H9 (cell line): ENCODE data around the gene ULK4. TPM values are rescaled to one million over a fixed set of nuclear protein-coding genes. Genes with fewer than 3 reads are reported as not detected.

ENCODE experiments used
- DNase-seq: peaks from one replicate; pipeline ENCODE4 v3.0.0-alpha.2; 2017
- H2AFZ ChIP-seq: one replicate; pipeline ENCODE4 v1.6.1; 2013; ENCODE audit warnings: mild to moderate bottlenecking, low read length, control low read depth, moderate library complexity
- H2AK5ac ChIP-seq: 2 replicates; pipeline ENCODE4 v1.6.1; 2013; ENCODE audit warnings: low read length, control low read depth, mixed read lengths; ENCODE audit not compliant: insufficient read length
- H2BK120ac ChIP-seq: one replicate; pipeline ENCODE4 v1.6.1; 2013; ENCODE audit warnings: low read depth, mild to moderate bottlenecking, low read length, control low read depth, inconsistent platforms; ENCODE audit not compliant: poor library complexity, severe bottlenecking
- H2BK12ac ChIP-seq: 2 replicates; pipeline ENCODE4 v1.6.1; 2013; ENCODE audit warnings: low read length, control low read depth, mixed read lengths, low read depth; ENCODE audit not compliant: insufficient read length
- H2BK15ac ChIP-seq: 2 replicates; pipeline ENCODE4 v1.6.1; 2013; ENCODE audit warnings: low read depth, low read length, control low read depth
- H2BK20ac ChIP-seq: one replicate; pipeline ENCODE4 v1.6.1; 2013; ENCODE audit warnings: low read depth, mild to moderate bottlenecking, low read length, control low read depth, inconsistent platforms; ENCODE audit not compliant: poor library complexity, severe bottlenecking
- H2BK5ac ChIP-seq: 2 replicates; pipeline ENCODE4 v1.6.1; 2013; ENCODE audit warnings: low read length, control low read depth, mixed read lengths; ENCODE audit not compliant: insufficient read length
- H3K14ac ChIP-seq: 2 replicates; pipeline ENCODE4 v1.6.1; 2013; ENCODE audit warnings: low read length, control low read depth; ENCODE audit not compliant: insufficient read depth
- H3K18ac ChIP-seq: 2 replicates; pipeline ENCODE4 v1.6.1; 2013; ENCODE audit warnings: low read depth, mild to moderate bottlenecking, mixed read lengths, low read length, control low read depth; ENCODE audit not compliant: insufficient read length
- H3K23ac ChIP-seq: 2 replicates; pipeline ENCODE4 v1.6.1; 2013; ENCODE audit warnings: low read length, control low read depth, mixed read lengths, low read depth; ENCODE audit not compliant: insufficient read length
- H3K23me2 ChIP-seq: 2 replicates; pipeline ENCODE4 v1.6.1; 2013; ENCODE audit warnings: low read depth, mild to moderate bottlenecking, mixed read lengths, low read length, control low read depth; ENCODE audit not compliant: insufficient read length, poor library complexity, severe bottlenecking
- H3K27ac ChIP-seq: 2 replicates; pipeline ENCODE4 v1.5.1; 2013; ENCODE audit warnings: low read length, control low read depth, mixed read lengths, low read depth; ENCODE audit not compliant: insufficient read length
- H3K27me3 ChIP-seq: 2 replicates; pipeline ENCODE4 v1.6.1; 2013; ENCODE audit warnings: low read length, control low read depth, inconsistent platforms; ENCODE audit not compliant: insufficient read depth
- H3K4ac ChIP-seq: 2 replicates; pipeline ENCODE4 v1.6.1; 2013; ENCODE audit warnings: low read depth, mild to moderate bottlenecking, control low read depth, inconsistent platforms, low read length, moderate library complexity
- H3K4me1 ChIP-seq: 2 replicates; pipeline ENCODE4 v1.6.1; 2013; ENCODE audit warnings: low read length, control low read depth, inconsistent platforms; ENCODE audit not compliant: insufficient read depth
- H3K4me2 ChIP-seq: 2 replicates; pipeline ENCODE4 v1.6.1; 2013; ENCODE audit warnings: low read length, control low read depth, mixed read lengths; ENCODE audit not compliant: insufficient read length, insufficient read depth
- H3K56ac ChIP-seq: 2 replicates; pipeline ENCODE4 v1.6.1; 2013; ENCODE audit warnings: low read depth, mild to moderate bottlenecking, mixed read lengths, low read length, control low read depth; ENCODE audit not compliant: insufficient read length
- H3K79me1 ChIP-seq: 2 replicates; pipeline ENCODE4 v1.6.1; 2013; ENCODE audit warnings: low read depth, mild to moderate bottlenecking, moderate library complexity, low read length, control low read depth, inconsistent platforms; ENCODE audit not compliant: insufficient read depth, poor library complexity, severe bottlenecking
- H3K79me2 ChIP-seq: 2 replicates; pipeline ENCODE4 v1.6.1; 2013; ENCODE audit warnings: low read length, control low read depth, inconsistent platforms; ENCODE audit not compliant: insufficient read depth
- H3K9ac ChIP-seq: 2 replicates; pipeline ENCODE4 v1.6.1; 2013; ENCODE audit warnings: low read length, control low read depth, mixed read lengths; ENCODE audit not compliant: insufficient read length; ENCODE audit errors: extremely low read depth
- H3K9me3 ChIP-seq: one replicate; pipeline ENCODE4 v1.6.1; 2013; ENCODE audit warnings: low read depth, low read length, inconsistent platforms; ENCODE audit not compliant: control insufficient read depth
- H3T11ph ChIP-seq: one replicate; pipeline ENCODE4 v1.6.1; 2013; ENCODE audit warnings: mild to moderate bottlenecking, low read length, control low read depth, inconsistent platforms
- H4K20me1 ChIP-seq: one replicate; pipeline ENCODE4 v1.6.1; 2013; ENCODE audit not compliant: control insufficient read depth, insufficient read length, insufficient read depth
- H4K5ac ChIP-seq: 2 replicates; pipeline ENCODE4 v1.6.1; 2013; ENCODE audit warnings: low read depth, mild to moderate bottlenecking, mixed read lengths, low read length, control low read depth; ENCODE audit not compliant: insufficient read length
- H4K8ac ChIP-seq: replicated peaks from 2 replicates; pipeline ENCODE4 v1.6.1; 2013; ENCODE audit warnings: low read length, control low read depth, mixed read lengths, low read depth; ENCODE audit not compliant: insufficient read length
- H4K91ac ChIP-seq: 2 replicates; pipeline ENCODE4 v1.6.1; 2013; ENCODE audit warnings: low read depth, mild to moderate bottlenecking, moderate library complexity, mixed read lengths, low read length, control low read depth; ENCODE audit not compliant: insufficient read length
- H3K27ac Mint-ChIP-seq, 3 experiments: 2 replicates in 2 of 3; 3 replicates in 1 of 3; pipeline ENCODE4 v1.8.0; 2020 to 2021; ENCODE audit warnings: mixed read lengths in 3 of 3, mild to moderate bottlenecking in 1 of 3, moderate library complexity in 1 of 3
- H3K27me3 Mint-ChIP-seq: 2 replicates; pipeline ENCODE4 v1.8.0; 2021; ENCODE audit warnings: low read depth, mild to moderate bottlenecking, moderate library complexity, mixed read lengths
- H3K36me3 Mint-ChIP-seq, 3 experiments: 2 replicates in 2 of 3; 3 replicates in 1 of 3; pipeline ENCODE4 v1.8.0; 2020 to 2021; ENCODE audit warnings: low read depth in 3 of 3, mixed read lengths in 3 of 3; ENCODE audit not compliant: insufficient read depth in 1 of 3
- H3K4me1 Mint-ChIP-seq, 2 experiments: 2 replicates each; pipeline ENCODE4 v1.8.0; 2020; ENCODE audit warnings: mixed read lengths in 2 of 2
- H3K4me3 Mint-ChIP-seq, 2 experiments: 2 replicates in 1 of 2; 3 replicates in 1 of 2; pipeline ENCODE4 v1.8.0; 2020 to 2021; ENCODE audit warnings: mild to moderate bottlenecking in 2 of 2, mixed read lengths in 2 of 2, moderate library complexity in 1 of 2
- H3K9me3 Mint-ChIP-seq, 2 experiments: 2 replicates in 1 of 2; 3 replicates in 1 of 2; pipeline ENCODE4 v1.8.0; 2020; ENCODE audit warnings: mild to moderate bottlenecking in 2 of 2, mixed read lengths in 2 of 2, moderate library complexity in 1 of 2
- CTCF ChIP-seq: fragments of 200-600 bp; sonication (generic); conservative IDR thresholded peaks from 3 replicates; pipeline ENCODE4 v1.8.0; 2021; ENCODE audit warnings: antibody characterized with exemption, mild to moderate bottlenecking
- WGBS: extraction: QIAGEN DNeasy Blood & Tissue Kit; methylation state at CpG from one replicate; pipeline ENCODE4 v1.1.7; 2013; ENCODE audit warnings: missing lambda C conversion rate, low lambda C conversion rate, mixed read lengths; ENCODE audit not compliant: insufficient read length; ENCODE audit errors: extremely low coverage; 5-methylcytosine and 5-hydroxymethylcytosine counted together
- total RNA-seq: library from RNA; stranded (reverse); gene quantifications from 2 replicates; pipeline ENCODE4 v1.2.1, GENCODE V29; 2021

The ULK4 gene
- total RNA-seq, 1 experiment from 2014 or later = 12.9 TPM

- Mint-ChIP-seq H3K27me3 (no peaks in the 10 kb centered on the region), H3K4me3 (no peak overlapping the region), H3K9me3 (peaks cover 0 to 6% of the 10 kb centered on the region in 2 experiments; a peak in 2 of 5 replicates), H3K36me3 (peaks cover 0 to 5% (median 2%) of the 10 kb centered on the region in 3 experiments; a peak in 2 of 7 replicates), H3K4me1 (peaks cover 4 to 7% of the 10 kb centered on the region in 2 experiments; a peak in 3 of 4 replicates), H3K27ac (no peak overlapping the region)
- no peak for TF ChIP-seq CTCF
- no peak overlapping the region for H3T11ph ChIP-seq
- no peak overlapping the region for H3K4ac ChIP-seq
- no peak overlapping the region for H4K5ac ChIP-seq
- no peak overlapping the region for H3K14ac ChIP-seq
- no peak for DNase-seq
- no peak overlapping the region for H2BK120ac ChIP-seq
- no peak overlapping the region for H3K23ac ChIP-seq
- no peak overlapping the region for H2BK20ac ChIP-seq
- no peaks in the 10 kb centered on the region for H3K9me3 ChIP-seq
- H4K20me1 ChIP-seq = no peaks in the 10 kb centered on the region
- WGBS = no CpG with 5 or more reads among the region's 3 CpGs
- H2AK5ac ChIP-seq = no peak overlapping the region
- H2BK15ac ChIP-seq = no peak overlapping the region
- no peak overlapping the region for H3K4me2 ChIP-seq
- no peak overlapping the region for H3K56ac ChIP-seq
- no peak overlapping the region for H4K91ac ChIP-seq
- H3K4me1 ChIP-seq = no peaks in the 10 kb centered on the region
- no peaks in the 10 kb centered on the region for H3K27me3 ChIP-seq
- H2BK12ac ChIP-seq = no peak overlapping the region
- H3K79me1 ChIP-seq = no peaks in the 10 kb centered on the region
- H3K79me2 ChIP-seq = no peaks in the 10 kb centered on the region
- H2BK5ac ChIP-seq = no peak overlapping the region
- H3K18ac ChIP-seq = no peak overlapping the region
- H3K23me2 ChIP-seq = no peaks in the 10 kb centered on the region
- H4K8ac ChIP-seq = no peak overlapping the region
- no peak overlapping the region for H3K27ac ChIP-seq
- no peak overlapping the region for H3K9ac ChIP-seq
- H2AFZ ChIP-seq = no peak overlapping the region
These were observed 535.4 kb downstream of the ULK4 start for GRCh38 chr3:41426485-41426884.
